Stimulated activated CD8-positive, alpha-beta memory T cell treated with anti-CD3 and anti-CD28 coated beads, Interleukin-12 subunit alpha, Interleukin-12 subunit beta, amount 100 ng/mL, for 24 hours (primary cell): ENCODE data around the gene NRG3.
"Not testable (repeated sequence)": the region's sequence is repeated elsewhere in the genome, so short reads cannot be mapped to it uniquely, and the experiment has no call there.

Source experiments
- DNase-seq: peaks from one replicate; pipeline ENCODE4 v3.0.0-alpha.2; 2020; ENCODE audit errors: extremely low read depth

NRG3 gene

DNA sequence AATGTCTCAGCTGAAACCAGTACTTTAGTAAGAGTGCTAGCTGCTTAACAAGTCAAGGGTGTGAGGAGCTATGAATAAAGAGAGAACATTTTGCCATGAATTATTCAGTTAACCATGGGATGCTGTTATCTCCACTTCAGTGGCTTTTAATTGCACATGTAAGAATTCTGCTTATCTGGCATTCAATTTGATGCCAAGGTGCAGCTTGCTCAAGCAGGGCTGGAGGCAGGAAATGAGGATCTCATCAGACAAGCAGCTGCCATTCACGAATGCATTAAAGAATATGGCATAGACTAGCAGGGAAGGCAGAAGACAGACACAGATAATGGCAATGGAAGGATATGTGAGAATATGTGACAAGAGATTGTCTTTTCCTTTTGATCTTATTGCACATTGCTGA is 697.8 kb downstream of the NRG3 start:
- no peak for DNase-seq

DNA sequence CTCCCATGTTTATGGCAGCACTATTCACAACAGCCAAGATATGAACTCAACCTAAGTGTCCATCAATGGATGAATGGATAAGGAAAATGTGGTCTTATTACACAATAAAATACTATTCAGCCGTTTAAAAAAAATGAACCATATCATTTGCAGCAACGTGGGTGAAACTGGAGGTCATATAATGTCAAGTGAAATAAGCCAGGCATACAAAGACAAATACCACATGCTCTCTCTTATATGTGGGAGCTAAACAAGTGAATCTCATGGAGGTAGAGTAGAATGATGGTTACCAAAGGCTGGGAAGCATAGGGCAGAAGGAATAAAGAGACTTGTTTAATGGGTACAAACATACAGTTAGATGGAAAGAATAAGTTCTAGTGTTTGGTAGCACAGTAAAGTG is 699.1 kb downstream of the NRG3 start:
- no peak for DNase-seq

DNA sequence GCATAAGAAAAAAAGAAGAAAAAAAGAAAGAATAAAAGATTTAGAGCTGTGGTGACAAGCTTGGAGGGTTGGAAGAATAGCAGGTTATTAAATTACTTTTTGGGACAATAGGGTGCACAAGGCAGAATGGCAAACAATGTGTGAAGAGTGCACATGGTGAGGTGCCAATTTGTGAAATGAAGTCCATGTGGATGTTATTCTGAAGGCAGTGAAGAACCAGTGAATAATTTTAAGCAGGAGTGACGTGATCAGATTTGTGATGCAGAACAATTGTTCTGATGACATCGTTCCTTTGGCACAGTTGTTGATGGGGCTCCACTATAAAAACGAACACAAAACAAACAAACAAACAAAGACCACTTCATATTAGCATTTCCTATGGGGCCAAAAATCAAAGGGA is 700.3 kb downstream of the NRG3 start:
- DNase-seq: no peak

DNA sequence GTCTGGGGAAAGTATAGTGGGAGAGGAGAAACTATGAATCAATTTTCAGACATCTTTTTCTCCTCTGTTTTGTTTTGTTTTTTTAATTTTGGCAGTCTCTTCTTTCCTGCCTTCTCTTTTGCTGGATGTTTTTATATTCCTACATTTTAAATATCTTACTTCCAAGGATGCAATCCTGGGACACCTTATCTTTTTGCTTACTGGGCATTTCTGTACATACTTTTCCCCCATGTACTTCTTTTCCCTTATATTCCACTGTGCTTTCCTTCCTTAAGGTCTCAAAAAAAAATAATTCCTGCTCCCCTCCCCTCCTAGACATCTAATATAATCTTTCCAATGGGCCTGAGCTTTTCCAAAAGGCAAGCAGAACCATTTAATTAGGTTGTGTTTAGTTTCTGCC is 701.1 kb downstream of the NRG3 start:
- DNase-seq: no peak

DNA sequence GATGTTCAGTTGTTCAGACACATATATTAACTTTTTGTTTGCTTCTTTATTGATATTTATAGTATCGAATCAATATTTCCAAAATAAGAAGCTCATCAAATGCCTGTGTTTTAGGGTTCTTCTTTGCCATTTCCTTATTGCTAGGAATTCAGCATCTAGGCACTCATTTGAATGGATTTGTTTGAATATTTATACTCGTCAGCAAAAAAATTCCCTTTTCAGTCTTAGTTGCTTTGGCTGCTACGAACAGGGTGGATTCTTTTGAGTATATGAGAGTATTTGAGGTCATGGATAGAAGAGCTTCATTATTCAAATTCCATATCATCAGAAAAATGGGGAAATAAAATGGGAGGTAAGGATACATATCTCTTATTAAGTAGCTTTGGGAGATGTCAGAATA is 706.9 kb downstream of the NRG3 start:
- DNase-seq: no peak

DNA sequence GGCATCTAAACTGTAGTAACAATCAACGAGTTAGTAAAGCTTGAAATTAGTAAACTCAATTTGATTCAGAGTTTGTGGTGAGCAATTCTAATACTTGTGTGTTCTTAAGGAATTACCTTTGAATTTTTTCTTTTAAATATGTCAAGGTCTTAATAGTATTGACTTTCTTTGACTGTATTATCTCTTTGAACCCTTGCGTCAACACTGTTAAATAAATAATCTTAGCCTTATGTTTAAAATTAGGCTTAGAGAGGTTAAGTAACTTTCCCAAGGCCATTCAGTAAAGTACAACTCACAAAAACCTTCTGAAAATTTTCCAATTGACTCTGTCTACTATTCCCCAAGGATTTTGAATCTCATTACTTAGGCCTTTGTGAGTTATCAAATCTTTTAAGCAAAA is 716.4 kb downstream of the NRG3 start:
- no peak for DNase-seq

DNA sequence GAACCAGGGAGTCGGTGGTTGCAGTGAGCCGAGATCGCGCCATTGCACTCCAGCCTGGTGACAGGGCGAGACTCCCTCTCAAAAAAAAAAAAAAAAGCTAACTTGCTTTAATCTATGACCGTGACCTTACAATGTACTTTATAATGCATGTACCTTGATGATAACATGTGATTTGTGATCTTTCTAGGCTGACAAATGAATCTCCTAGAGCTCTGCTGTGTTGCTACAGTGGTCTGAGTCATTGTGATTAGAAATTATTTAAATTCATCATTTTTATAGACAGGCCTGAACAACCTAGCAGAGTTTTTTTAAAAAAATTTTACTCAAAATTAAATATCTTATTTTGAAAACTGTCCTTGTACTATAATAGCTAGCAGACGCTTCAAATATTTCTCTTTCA is 722.8 kb downstream of the NRG3 start:
- DNase-seq: no peak

DNA sequence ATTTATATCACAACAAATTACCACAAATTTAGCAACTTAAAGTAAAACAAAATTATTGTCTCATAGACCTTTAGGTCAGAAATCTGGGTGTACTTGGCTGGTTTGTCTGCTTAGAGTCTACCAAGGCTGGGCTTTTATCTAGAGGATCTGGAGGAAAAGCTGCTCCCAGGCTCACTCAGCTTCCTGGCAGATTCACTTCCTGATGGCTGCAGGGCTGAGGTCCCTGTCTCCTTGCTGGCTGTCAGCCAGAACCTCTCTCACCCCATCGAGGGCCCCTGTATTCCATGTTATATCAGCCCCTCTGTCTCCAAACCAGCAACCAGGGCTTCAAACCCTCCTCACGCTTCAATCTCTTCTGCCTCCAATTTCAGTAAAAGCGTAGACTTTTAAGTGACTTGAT is 734.9 kb downstream of the NRG3 start:
- no peak for DNase-seq

DNA sequence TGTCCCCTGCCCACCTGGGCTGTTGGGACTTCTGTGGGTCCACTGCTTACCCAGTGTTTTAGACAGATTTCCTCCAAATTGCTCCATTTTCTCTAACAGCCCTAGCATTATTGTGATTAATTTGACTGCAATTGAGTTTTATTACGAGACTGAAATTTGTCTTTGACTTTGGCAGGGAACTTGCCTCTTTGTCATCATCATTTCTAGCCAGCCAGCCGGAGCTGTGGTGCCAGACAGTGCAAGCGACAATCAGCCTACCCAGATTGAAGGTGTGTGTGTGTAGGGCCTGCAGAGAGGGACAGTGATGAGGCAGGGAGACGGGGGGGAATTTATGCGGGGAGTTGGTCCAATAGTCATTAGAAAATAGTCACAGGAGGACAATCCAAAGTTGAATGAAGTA is 743.0 kb downstream of the NRG3 start:
- no peak for DNase-seq

DNA sequence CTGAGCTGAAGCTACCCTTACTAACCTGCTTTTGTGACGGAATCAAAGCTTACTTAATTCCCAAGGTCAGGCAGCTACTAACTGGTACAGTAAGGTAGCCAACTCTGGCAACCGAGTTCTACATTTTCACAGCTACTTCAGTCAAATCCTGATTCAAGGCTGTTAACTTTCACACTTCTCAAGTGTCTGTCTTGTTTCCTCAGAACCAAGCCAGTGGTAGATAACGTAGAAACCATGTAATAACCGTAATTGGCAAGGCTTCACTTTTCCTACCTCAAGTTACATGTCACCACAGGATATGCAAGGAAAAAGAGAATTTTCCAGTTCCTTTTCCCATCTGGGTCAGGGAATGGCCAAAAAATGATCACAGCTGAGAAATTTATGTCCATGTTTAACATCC is 746.7 kb downstream of the NRG3 start:
- no peak for DNase-seq

DNA sequence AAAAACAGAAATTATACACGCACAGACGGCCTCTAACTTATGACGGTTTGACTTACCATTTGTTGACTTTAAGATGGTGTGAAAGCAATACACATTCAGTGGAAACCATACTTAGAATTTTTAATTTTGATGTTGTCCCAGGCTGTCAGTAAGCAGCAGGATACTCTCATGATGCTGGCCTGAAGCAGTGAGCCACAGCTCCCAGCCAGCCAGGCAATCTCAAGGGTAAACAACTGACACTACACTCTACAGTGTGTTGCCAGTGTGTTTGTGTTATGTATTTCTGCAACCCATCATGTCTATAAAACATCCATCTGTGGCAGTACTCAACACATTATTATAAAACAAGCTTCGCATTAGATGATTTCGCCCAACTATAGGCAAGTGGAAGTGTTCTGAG is 747.5 kb downstream of the NRG3 start:
- no peak for DNase-seq

DNA sequence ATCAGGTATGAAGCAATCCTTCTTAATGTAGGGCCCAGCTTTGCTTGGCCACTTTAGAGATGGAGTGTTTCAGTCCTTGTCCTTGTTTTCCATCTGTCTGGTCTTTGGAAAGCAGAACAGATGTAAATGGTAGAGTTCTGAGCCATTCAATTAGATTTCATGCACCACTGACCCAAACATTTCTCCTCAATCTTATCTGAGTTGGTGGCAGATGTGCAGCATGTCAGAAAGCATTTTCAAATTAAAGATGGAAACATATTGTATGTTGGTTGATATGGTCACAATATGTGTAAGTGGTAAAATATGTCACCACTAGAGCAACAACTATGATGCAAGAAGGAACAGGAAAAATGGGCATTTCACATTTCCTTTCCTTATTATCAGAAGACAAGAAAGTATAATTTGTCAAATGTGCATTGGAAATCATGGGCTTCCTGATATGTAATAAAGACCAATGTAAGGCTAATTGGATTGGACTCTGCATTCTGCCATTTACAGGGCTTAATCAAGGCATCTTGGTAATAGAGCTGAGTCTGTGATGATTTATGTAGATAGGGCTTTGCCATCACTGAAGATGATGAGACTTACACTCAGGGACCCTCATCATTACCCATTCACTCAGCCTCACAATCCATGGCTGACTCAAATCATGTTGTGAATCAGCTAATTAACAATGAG is 750.7 kb downstream of the NRG3 start:
- DNase-seq: no peak

DNA sequence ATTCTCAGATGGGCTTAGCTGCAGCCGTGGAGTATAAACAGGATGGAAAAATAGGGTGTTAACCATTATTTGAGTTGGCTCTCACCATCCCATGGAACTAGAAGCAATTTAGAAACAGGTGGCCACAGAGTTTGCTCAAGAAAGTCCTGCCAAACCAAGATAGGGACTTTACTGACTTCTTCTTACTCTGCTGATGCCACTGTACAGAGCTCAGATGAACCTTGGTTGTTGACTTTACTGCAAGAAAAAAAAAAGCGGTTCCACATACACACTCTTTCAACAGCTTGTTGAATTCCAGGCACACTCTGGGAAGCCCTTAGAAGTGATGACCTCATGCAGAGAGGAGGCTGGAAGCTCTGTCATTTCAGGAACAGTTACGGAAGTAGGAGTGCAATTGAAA is 753.4 kb downstream of the NRG3 start:
- DNase-seq: no peak

DNA sequence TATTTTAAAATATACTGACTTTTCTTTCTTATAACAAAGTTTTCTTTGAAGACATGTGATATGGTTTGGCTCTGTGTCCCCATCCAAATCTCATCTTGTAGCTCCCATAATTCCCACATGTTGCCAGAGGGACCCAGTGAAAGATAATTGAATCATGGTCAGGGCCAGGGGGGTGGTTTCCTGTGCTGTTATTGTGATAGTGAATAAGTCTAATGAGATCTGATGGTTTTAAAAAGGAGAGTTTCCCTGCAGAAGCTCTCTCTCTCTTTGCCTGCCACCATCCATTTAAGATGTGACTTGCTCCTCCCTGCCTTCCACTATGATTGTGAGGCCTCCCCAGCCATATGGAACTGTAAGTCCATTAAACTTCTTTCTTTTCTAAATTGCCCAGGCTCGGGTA is 768.1 kb downstream of the NRG3 start:
- no peak for DNase-seq

DNA sequence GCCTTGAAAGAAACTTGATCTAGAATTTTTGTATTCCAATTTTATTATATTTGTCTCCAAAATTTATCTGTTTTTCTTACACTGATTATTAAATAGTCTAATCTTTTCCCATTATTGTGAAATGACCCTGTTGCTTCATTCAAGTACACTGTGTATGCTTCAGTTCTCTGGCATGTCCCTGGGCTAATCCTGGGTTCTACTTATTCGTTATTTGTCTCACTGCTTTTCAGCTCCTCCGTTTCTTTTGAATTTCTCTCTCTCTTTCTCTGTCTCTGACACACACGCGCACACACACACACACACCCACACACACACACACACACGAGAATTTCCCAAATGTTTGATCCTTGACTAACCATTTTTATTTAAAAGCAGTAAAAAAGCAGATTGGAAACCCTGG is 768.6 kb downstream of the NRG3 start:
- no peak for DNase-seq

DNA sequence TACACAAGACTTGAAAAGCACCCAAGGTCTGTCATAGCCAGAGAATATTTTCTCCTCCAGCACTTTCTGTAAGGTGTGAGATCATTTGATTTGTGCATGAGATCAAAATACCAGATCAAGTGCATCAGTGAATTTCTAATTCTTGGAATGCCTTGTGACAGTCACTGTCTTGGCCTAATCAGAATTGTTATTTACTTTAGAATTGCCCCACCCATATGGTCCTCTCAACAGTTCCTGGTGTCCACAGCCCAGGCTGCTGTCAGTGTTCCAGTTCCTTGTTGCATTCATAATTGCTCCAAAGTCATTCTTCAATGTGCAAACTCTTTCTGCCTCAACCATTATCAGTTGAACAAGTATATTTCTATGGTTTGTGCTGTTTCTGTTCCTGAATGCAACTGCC is 770.2 kb downstream of the NRG3 start:
- DNase-seq: no peak

DNA sequence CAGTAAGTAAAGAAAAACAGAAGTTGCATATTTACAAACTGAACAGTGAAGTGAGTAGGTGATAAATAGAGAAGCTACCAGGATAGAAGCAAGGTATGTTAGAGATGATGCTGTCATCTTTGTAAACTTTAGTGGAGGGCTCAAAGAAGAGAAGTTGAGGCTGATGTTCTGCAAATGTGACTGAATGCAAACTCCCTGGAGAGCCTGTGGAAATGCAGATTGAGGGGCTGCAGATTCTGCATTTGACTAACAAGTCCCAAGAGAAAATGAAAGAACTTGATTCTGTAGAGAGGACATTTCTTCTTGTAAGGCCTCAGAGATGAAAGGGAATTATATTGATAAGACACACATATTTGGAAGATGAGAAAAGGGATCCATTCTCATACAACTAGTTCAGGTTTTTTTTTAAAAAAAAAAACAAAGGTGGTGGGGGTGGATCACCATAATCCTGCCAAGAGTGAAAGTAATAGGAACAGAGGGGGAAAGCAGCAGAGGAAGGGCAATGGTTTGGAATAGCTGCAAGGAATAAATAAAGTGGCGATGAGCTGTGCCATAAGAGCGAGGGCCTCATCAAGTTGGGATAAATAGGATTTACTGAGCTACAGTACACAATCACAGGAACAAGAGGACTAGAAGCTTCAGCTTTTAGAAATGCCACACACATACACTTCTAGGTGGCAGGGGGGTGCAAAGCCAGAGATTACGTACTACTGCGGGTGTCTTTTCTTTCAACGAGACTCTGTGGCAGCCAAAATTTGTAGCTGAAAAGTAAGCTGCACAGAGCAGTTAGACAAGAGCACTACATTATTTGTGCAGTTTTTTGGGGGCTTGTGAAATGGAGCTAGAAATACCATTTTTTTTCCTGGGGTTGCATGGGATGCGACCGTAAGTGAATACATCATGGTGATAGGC is 778.5 kb downstream of the NRG3 start:
- DNase-seq: no peak

DNA sequence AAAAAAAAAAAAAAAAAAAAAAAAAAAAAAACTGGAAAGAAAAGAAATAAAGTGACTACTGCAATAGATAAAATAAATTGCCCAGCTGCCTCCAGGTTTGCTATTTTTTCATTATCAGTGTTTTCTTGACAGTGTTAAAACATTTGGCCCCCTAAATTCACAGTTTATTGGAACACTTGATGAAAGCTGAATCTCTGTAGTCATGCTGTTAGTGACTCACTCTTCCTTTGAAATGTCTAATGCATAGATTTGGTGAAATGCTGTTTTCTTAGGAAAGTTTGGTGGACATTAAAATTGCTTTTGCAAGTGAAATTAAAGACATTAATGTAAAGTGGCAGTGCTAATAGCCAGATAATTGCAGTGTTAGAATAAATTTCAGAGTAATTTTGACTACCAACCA is 785.2 kb downstream of the NRG3 start:
- no peak for DNase-seq

DNA sequence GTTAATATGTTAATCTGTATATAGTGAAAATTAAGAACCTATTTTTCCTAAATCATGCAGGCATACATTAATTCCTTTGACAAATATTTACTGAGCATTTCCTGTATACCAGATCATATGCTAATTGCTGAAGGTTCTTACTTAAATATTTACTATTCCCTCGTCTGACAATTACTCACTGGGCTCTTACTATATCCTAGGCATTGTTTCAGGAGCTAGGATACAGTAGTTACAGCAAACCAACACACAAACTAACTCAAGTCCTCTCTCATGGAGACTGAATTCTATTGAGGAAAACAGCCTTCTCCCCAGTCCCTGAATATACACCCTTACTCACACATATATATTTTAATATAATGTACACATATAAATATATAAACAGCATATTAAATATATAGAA is 786.0 kb downstream of the NRG3 start:
- no peak for DNase-seq

DNA sequence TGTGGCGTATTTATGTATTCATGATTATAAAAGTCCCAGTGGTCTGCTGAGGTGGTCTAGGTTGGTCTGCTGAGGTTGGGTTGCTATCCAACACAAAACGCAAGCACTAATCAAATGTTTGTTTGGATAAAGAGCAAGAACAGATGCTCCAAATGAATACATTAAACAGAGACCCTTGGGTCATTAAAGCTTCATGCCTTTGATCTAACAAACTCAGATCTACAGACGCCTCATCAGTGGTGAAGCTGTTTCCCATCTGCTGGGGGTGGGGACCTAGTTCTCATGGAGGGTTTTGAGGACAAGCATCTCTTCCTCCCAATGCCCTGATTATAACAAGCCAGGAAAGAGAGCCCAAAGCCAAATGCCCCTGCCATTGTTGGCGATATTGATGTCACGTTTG is 786.7 kb downstream of the NRG3 start:
- DNase-seq: no peak

DNA sequence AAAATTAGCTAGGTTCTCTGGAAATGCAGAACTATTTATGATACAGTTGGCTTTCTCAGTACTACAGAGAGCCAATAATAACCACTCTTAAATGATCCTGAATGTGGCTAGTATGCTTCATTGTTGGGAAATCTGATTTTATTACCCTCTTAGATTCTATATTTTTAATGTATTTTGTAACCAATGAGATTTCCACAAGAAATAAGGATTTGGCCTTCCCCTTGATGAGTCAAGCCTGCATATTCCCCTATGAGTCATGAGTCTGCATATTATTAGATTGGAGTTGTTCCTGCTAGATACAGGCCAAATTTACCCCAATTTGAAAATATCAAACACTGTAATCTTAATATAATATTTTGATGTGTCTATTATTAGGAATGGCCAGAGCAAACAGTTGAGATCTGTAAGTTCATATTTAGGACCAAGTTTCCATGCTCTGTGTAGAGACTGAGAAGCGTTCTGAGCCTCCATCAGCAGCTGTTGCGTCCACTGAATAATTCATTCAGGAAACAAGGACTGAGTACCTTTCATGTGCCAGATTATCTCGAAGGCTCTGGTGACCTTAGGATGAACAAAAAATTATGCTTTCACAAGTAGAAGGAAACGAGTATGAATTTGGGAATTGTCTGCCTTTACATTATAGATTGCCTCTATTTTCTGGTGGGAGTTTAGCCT is 793.4 kb downstream of the NRG3 start:
- no peak for DNase-seq

DNA sequence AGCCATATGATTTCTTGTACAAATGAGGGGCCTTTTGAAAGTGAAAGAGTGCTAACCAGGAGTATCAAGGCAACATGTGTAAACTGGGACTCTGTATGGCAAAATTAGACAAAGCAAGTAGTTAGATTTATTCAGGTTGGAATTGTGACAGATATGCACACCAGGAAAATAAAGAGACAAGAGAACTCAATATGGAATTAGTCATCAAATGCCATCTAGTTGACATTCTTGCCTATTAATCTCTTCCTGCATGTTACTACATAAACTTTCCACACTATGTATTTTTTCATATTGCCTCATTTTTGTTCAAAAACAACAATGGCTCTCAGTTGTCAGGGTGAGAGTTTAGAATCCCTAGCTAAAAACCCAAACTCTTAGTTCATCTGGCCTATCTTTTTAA is 799.0 kb downstream of the NRG3 start:
- no peak for DNase-seq

DNA sequence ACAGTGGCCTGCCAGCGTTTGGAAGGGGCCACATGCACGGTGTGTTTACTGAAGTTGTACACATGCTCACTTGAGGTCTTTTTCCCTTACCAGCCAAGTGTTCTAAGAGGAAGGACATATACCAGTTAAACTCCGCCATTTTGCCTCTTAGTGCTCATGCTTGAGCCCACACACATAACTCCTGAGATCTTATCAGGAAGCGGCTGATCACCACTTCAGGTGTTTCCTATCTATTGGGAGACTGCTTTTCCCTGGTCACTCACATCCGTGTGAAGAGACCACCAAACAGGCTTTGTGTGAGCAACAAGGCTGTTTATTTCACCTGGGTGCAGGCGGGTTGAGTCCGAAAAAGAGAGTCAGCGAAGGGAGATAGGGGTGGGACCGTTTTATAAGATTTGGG is 802.9 kb downstream of the NRG3 start:
- DNase-seq: not testable (repeated sequence)
